ENCODE measurements around the gene BEST1.

The BEST1 gene

GRCh38 chr11:61980783-61981541, 30.8 kb downstream of the BEST1 start:
- Histone ChIP-seq H3K79me2 (ENCODE audit: insufficient read depth, low read length) (no peaks in the 10 kb centered on the region), H3K27ac (ENCODE audit: low read depth, low read length, poor library complexity, severe bottlenecking) (no peak overlapping the region), H4K20me1 (ENCODE audit: insufficient read depth, low read length) (no peaks in the 10 kb centered on the region), H3K9me3 (ENCODE audit: low read length) (no peaks in the 10 kb centered on the region), H2AFZ (ENCODE audit: low read length) (no peak overlapping the region), H3K36me3 (ENCODE audit: insufficient read depth, low read length) (no peaks in the 10 kb centered on the region), H3K4me1 (ENCODE audit: insufficient read depth, low read length, severe bottlenecking) (no peaks in the 10 kb centered on the region), H3F3A (ENCODE audit: insufficient read depth, low read length) (no peaks in the 10 kb centered on the region), H3K9me2 (ENCODE audit: low read depth, low read length) (no peaks in the 10 kb centered on the region), H3K4me2 (ENCODE audit: low read length) (no peak overlapping the region), H3K9ac (ENCODE audit: low read length) (no peak overlapping the region), H3K4me3 (ENCODE audit: low read depth, low read length, poor library complexity, severe bottlenecking) (no peak overlapping the region), H3K27me3 (ENCODE audit: insufficient read depth, low read length) (peaks cover 5% of the 10 kb centered on the region)
- no peak for TF ChIP-seq CTCF (IDR thresholded peaks at IDR 0.05; ENCODE audit: low read length)
- no peak for TF ChIP-seq EZH2 (IDR thresholded peaks at IDR 0.05; ENCODE audit: borderline replicate concordance, low read length)

- no peaks in the 10 kb centered on the region for H3K36me3 ChIP-seq (ENCODE audit: insufficient read depth, low read length)
- TF ChIP-seq CTCF (IDR thresholded peaks at IDR 0.05; ENCODE audit: low read length) (no peak), EZH2 (IDR thresholded peaks at IDR 0.05; ENCODE audit: borderline replicate concordance, low read length) (no peak)
Measured at GRCh38 chr11:61983419-61983818, 33.3 kb downstream of the BEST1 start.

GRCh38 chr11:61985869-61986268, 35.7 kb downstream of the BEST1 start:
- Histone ChIP-seq H3K36me3 (ENCODE audit: insufficient read depth, low read length) (no peaks in the 10 kb centered on the region), H3K9ac (ENCODE audit: low read length) (no peak overlapping the region), H4K20me1 (ENCODE audit: insufficient read depth, low read length) (no peaks in the 10 kb centered on the region), H3K79me2 (ENCODE audit: insufficient read depth, low read length) (no peaks in the 10 kb centered on the region), H3K4me2 (ENCODE audit: low read length) (no peak overlapping the region), H3K27ac (ENCODE audit: low read depth, low read length, poor library complexity, severe bottlenecking) (no peak overlapping the region), H3K9me2 (ENCODE audit: low read depth, low read length) (no peaks in the 10 kb centered on the region), H3K4me1 (ENCODE audit: insufficient read depth, low read length, severe bottlenecking) (no peaks in the 10 kb centered on the region), H3K27me3 (ENCODE audit: insufficient read depth, low read length) (peaks cover 8% of the 10 kb centered on the region), H3K4me3 (ENCODE audit: low read depth, low read length, poor library complexity, severe bottlenecking) (no peak overlapping the region), H3K9me3 (ENCODE audit: low read length) (0 out of 2 replicates have a peak, but pooled peaks cover 5% of the 10 kb centered on the region), H2AFZ (ENCODE audit: low read length) (no peak overlapping the region), H3F3A (ENCODE audit: insufficient read depth, low read length) (no peaks in the 10 kb centered on the region)
- TF ChIP-seq CTCF (IDR thresholded peaks at IDR 0.05; ENCODE audit: low read length): no peak
- TF ChIP-seq EZH2 (IDR thresholded peaks at IDR 0.05; ENCODE audit: borderline replicate concordance, low read length): no peak

More at GRCh38 chr11:61983419-61983818, 33.3 kb downstream of the BEST1 start:
- no peaks in the 10 kb centered on the region for H3K79me2 ChIP-seq (ENCODE audit: insufficient read depth, low read length)
- H3K9me2 ChIP-seq (ENCODE audit: low read depth, low read length): no peaks in the 10 kb centered on the region
- no peaks in the 10 kb centered on the region for H3F3A ChIP-seq (ENCODE audit: insufficient read depth, low read length)
- 0 out of 2 replicates have a peak, but pooled peaks cover 5% of the 10 kb centered on the region for H3K9me3 ChIP-seq (ENCODE audit: low read length)
- no peak overlapping the region for H2AFZ ChIP-seq (ENCODE audit: low read length)
- H3K4me1 ChIP-seq (ENCODE audit: insufficient read depth, low read length, severe bottlenecking): no peaks in the 10 kb centered on the region
- no peak overlapping the region for H3K9ac ChIP-seq (ENCODE audit: low read length)
- H3K4me3 ChIP-seq (ENCODE audit: low read depth, low read length, poor library complexity, severe bottlenecking): no peak overlapping the region
- no peaks in the 10 kb centered on the region for H4K20me1 ChIP-seq (ENCODE audit: insufficient read depth, low read length)
- H3K27me3 ChIP-seq (ENCODE audit: insufficient read depth, low read length): peaks cover 10% of the 10 kb centered on the region
- no peak overlapping the region for H3K4me2 ChIP-seq (ENCODE audit: low read length)
- no peak overlapping the region for H3K27ac ChIP-seq (ENCODE audit: low read depth, low read length, poor library complexity, severe bottlenecking)

Measured in OCI-LY1 (cell line).